ENCODE results near the gene GPR31. TPM values are rescaled to one million over a fixed set of nuclear protein-coding genes. Genes with fewer than 3 reads are reported as not detected.

Gene GPR31
- total RNA-seq, 2 donors from 2014 or later, result not detected

GRCh38 chr6:167108278-167108677, 49.5 kb downstream of the GPR31 start:
- intact Hi-C loops (cut with DNase I, micrococcal nuclease), result no loop called here
- DNase-seq (no peak), ATAC-seq (no peak)

DNA sequence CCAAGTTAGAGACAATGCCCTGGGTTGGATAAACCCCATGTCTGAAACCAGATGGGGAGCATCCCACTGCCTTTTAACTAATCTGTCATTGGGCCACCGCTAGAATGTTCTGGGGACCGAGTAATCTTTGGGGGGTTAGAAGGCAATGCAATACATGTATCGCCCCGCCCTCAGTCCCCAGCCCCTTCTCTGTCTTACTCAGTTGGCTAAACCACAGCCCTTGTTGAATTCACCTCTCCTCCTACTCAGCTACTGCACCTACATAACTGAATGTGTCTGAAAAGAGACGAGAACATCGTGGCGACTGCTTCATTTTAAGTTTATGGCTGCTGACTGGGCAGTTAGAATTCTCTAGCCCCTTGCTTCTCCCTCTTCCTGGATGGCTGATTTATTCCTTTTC, 50.0 kb downstream of the GPR31 start:
- ATAC-seq, result no peak
- intact Hi-C loops (cut with DNase I, micrococcal nuclease), result no loop called here
- no peak for DNase-seq

- DNase-seq, result no peak
- intact Hi-C loops (cut with DNase I, micrococcal nuclease), result no loop called here
- no peak for ATAC-seq
These were observed 51.4 kb downstream of the GPR31 start for GRCh38 chr6:167106406-167106805.

Other genes with a start within 250 kb of the GPR31 start
- 100 to 1,000 TPM; 130 to 151 TPM for gene RNASET2, start 201.4 kb downstream of the GPR31 start, total RNA-seq
- 10 to 100 TPM; 17.4 to 22.5 TPM for gene CEP43, start 158.6 kb downstream of the GPR31 start, total RNA-seq
- under 1 TPM; 0.21 to 0.31 TPM for gene CCR6, start 34.9 kb downstream of the GPR31 start, total RNA-seq
- under 1 TPM in 1 of 2 donors, not detected in 1; 0.39 TPM for gene UNC93A, start 133.3 kb upstream of the GPR31 start, total RNA-seq
- gene TTLL2, start 167.1 kb upstream of the GPR31 start, total RNA-seq, result not detected